GM10266 (cell line): ENCODE measurements around the gene SLC38A9.
A peak's percentile ranks its signal among the peaks of the same experiment; 100 is the strongest.
"Not testable (repeated sequence)": the region's sequence is repeated elsewhere in the genome, so short reads cannot be mapped to it uniquely, and the experiment has no call there.

Experiments used
- DNase-seq: peaks from one replicate; pipeline ENCODE4 v3.0.0; 2012; ENCODE audit errors: extremely low spot score
- TF ChIP-seq, protein P1 (sequence below): IDR thresholded peaks from 2 replicates; pipeline ENCODE4 v1.5.1; 2012; ENCODE audit warnings: mild to moderate bottlenecking, low read depth; ENCODE audit not compliant: control insufficient read depth, insufficient read depth; ENCODE audit errors: missing control alignments

Gene SLC38A9

DNA sequence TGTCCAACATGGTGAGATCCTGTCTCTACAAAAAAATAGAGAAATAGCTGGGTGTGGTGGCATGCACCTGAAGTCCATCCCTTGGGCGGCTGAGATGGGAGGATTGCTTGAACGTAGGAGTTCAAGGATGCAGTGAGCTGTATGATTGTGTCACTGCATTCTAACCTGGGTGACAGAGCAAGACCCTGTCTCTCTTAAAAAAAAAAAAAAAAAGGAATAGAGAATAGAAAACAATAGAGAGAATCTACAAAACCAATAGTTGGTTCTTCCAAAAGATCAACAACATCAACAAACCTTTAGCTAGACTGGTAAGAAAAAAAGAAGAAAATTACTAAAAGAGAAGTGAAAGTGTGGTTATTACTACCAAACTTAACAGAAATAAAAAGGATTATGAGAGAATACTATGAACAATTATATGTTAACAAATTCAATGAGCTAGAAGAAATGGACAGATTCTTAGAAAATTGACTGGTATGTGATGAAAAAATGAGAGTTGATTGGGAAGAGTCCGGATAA lies 8.1 kb upstream of the SLC38A9 start:
- TF ChIP-seq, protein P1, sequence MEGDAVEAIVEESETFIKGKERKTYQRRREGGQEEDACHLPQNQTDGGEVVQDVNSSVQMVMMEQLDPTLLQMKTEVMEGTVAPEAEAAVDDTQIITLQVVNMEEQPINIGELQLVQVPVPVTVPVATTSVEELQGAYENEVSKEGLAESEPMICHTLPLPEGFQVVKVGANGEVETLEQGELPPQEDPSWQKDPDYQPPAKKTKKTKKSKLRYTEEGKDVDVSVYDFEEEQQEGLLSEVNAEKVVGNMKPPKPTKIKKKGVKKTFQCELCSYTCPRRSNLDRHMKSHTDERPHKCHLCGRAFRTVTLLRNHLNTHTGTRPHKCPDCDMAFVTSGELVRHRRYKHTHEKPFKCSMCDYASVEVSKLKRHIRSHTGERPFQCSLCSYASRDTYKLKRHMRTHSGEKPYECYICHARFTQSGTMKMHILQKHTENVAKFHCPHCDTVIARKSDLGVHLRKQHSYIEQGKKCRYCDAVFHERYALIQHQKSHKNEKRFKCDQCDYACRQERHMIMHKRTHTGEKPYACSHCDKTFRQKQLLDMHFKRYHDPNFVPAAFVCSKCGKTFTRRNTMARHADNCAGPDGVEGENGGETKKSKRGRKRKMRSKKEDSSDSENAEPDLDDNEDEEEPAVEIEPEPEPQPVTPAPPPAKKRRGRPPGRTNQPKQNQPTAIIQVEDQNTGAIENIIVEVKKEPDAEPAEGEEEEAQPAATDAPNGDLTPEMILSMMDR = no peak
- DNase-seq = no peak

GRCh38 chr5:55719026-55719425 lies 6.9 kb upstream of the SLC38A9 start:
- not testable (repeated sequence) for DNase-seq

- DNase-seq = no peak
These were observed 3.5 kb upstream of the SLC38A9 start for GRCh38 chr5:55715519-55716078.

DNA sequence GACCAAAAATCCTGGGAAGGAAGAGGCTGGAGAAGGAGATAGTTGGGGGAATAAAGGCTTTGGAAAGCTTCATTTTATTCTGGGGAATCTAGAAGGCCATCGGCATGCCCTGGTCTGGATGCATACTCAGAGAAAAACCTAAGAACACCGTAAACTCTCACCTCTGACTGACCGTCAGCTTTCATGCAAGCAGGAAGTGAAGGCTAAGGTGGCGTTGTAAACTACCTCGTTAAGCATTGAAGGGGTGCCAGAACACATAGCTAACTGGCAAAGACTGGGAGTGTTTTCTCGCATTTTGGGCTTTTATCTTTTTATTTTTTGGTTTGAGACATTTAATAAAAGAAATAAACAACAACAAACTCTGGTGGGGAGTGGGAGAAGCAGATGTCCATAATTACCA lies 2.6 kb upstream of the SLC38A9 start:
- DNase-seq = no peak
- TF ChIP-seq, protein P1 = no peak

More at GRCh38 chr5:55715519-55716078, 3.5 kb upstream of the SLC38A9 start:
- TF ChIP-seq, protein P1 = no peak

GRCh38 chr5:55714339-55714738 lies 2.2 kb upstream of the SLC38A9 start:
- no peak for DNase-seq
- TF ChIP-seq, protein P1 = no peak

GRCh38 chr5:55713871-55714270 lies 1.7 kb upstream of the SLC38A9 start:
- DNase-seq = no peak
- TF ChIP-seq, protein P1 = no peak

- TF ChIP-seq, protein P1 = no peak
- peak; percentile 25 for DNase-seq
These were observed 559 bp downstream of the SLC38A9 start for GRCh38 chr5:55711507-55712022.

DNA sequence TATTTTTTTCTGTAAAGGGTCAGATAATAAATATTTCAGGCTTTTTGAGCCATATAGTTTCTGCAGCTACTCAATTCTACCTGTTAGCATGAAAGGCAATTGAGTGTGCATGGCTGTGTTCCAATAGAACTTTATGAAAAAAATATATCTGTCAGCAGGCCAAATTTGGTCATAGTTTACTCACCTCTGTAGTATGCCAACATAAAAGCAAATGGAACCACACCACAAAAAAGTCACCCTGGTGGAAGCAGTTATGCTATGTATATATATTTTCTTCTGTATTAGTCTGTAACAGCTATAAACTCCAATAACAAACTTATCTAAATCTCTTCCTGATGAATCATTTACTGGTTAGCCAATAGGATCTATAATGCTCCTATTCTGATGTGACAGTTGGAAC lies 3.4 kb downstream of the SLC38A9 start:
- DNase-seq = no peak
- TF ChIP-seq, protein P1 = no peak
